ENCODE measurements around the gene APOL3.
"Not testable (repeated sequence)": the region's sequence is repeated elsewhere in the genome, so short reads cannot be mapped to it uniquely, and the experiment has no call there.

APOL3 gene

DNA sequence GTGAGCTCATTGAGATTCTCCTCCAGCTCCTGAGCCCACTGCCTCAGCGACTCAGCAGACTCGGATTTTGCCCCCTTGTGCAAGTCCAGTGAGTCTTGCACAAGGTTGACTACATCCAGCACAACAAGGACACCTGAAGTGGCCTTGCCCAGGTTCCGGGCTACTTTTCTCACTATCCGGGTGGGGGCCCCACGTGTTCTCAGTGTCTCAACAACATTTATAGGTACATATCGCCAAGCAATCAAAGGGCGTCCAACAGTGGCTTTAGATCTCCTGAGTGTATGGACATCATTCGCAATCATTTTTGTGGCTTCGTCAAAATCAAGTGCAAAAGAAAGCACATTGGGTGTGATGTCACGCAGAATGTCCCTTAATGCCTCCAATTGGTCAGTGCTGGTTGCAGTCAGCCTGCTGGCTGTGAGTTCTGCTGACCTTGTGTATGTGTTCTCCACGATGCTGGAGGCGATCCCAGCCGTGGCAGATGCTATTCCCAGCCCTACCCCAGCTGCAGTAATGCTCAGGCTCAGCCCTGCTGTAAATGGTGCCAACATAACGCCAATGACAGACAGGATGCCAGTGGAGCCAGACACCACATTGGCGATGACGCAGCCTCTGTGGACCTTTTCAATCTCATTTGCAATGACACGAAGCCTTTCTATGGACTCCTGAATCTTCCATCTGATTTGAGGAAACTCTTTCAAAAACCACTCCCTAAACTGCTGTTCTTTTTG is 30.7 kb upstream of the APOL3 start:
- TF ChIP-seq, protein P1, sequence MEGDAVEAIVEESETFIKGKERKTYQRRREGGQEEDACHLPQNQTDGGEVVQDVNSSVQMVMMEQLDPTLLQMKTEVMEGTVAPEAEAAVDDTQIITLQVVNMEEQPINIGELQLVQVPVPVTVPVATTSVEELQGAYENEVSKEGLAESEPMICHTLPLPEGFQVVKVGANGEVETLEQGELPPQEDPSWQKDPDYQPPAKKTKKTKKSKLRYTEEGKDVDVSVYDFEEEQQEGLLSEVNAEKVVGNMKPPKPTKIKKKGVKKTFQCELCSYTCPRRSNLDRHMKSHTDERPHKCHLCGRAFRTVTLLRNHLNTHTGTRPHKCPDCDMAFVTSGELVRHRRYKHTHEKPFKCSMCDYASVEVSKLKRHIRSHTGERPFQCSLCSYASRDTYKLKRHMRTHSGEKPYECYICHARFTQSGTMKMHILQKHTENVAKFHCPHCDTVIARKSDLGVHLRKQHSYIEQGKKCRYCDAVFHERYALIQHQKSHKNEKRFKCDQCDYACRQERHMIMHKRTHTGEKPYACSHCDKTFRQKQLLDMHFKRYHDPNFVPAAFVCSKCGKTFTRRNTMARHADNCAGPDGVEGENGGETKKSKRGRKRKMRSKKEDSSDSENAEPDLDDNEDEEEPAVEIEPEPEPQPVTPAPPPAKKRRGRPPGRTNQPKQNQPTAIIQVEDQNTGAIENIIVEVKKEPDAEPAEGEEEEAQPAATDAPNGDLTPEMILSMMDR (IDR thresholded peaks at IDR 0.05; ENCODE audit: low read depth, low read length) = no peak
- DNase-seq (ENCODE audit: extremely low read depth, low read depth) = peak; percentile 25

DNA sequence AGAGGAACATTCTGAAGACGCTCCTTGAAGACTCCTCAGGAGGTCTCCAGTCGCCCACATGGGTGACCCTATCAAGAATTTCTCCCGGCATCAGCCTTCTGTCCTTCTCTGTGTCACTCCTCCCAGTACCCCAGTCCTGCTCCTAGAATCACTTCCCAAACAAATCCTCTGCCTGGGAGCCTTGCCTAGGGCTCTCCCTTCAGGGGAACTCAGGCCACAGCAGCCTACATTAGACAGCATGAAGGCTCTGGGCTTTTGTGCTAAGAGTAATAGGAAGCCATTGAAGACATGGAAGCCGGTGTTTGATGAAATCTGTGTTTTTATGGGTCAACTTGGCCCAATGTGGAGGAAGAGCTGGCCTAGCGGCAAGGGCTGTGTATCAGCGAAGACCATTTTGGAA is 27.3 kb upstream of the APOL3 start:
- DNase-seq (ENCODE audit: extremely low read depth, low read depth) = not testable (repeated sequence)

DNA sequence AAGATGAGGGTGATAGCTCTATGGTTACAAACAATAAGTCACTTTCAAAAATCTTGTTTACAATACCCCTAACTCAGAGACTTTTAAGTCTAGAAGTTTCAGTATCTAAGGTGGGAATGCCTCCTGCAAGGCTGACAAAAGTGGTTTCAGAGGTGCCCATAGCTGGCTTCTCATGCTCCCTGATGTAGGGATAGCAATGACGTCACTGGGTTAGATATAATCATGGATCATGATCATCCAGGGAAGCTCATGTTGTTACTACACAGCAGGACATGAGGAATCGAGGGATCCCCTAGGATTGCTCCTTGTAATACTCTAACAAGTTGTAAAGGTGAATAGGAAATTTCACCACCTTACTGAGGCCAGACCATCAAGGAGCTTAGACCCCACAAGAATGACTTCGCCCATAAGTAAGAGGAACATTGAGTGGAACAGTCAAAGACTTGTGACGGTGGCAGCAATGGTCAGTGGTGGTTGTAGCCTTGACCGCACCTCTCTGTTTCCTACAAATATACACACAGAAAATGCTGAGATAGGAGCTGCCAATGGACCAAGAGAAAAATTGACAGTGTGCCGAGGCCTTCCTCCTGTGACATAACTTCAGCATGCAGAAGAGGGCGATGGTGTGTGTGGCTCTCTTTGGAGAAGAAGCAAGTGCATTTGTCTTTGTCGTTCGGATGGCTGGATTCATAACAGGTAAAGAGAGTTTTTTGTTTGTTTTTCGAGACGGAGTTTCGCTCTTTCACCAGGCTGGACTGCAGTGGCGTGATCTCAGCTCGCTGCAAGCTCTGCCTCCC is 25.5 kb upstream of the APOL3 start:
- TF ChIP-seq, protein P1 (IDR thresholded peaks at IDR 0.05; ENCODE audit: low read depth, low read length) = no peak
- no peak for DNase-seq (ENCODE audit: extremely low read depth, low read depth)

DNA sequence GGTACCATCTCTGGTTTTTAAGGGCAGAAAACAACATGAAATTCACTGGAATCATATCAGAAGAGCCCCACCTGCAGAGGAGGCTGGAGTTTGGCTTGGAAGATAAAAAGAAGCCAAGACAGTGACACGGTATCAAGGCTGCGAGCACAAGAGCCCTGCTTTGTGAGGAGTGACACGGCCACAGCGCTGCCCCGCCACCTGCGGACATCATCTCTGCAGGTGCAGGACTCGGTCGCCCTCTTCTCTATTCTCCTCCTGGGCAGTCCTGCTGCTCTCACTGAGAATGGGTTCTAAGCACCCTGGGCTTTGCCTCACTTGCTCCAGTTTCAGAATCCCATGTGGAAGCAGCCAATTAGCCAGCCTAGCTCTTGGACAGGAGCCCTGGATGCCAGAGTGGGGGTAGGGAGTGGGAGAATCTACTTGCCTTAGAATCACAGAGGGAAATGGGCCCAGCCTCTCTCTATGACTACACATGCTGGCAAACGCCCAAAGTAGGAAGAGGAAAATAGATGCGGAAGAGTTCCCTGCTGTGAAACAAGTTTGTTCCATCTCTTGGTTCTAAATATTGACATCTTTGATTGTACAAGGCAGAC is 24.0 kb upstream of the APOL3 start:
- TF ChIP-seq, protein P1 (IDR thresholded peaks at IDR 0.05; ENCODE audit: low read depth, low read length) = no peak
- no peak for DNase-seq (ENCODE audit: extremely low read depth, low read depth)

DNA sequence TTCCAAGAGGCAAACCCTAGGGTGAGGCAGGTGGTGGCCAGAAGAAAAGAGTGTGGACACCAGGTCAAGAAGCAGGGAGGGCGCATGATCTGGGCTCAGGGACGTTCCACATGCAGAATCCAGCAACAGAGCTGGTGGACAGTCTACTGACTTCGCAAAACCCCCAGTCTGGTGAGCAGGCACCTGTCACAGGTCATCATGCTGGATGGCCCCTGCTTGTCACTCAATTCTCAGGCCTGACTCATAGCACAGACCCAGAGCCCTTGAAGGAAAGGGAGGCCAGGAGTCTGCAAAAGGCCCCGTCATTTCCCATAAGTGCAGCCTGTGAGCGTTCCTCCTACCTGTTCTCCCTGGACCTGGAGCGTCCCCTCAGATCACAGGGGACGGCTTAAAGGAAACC is 22.9 kb upstream of the APOL3 start:
- TF ChIP-seq, protein P1 (IDR thresholded peaks at IDR 0.05; ENCODE audit: low read depth, low read length) = no peak
- DNase-seq (ENCODE audit: extremely low read depth, low read depth) = no peak

DNA sequence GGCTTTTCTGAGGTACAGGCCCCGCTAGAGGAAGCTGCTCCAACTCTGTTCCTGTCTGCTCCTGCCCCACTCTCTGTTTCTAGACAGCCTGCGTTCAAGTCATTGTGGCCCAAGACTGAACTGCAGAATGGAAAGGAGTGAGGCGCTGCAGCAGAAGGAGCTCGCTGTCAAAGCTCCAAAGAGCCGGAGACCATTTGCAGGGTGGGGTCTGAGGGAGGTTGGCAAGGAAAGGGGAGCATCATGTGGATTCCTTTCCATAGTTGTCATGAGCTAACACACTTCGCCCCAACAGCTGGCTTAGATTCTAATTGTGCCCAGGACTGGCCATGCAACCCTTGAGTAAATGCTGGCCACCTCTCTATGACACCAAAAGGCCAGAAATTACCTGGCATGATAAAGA is 22.3 kb upstream of the APOL3 start:
- DNase-seq (ENCODE audit: extremely low read depth, low read depth) = no peak
- TF ChIP-seq, protein P1 (IDR thresholded peaks at IDR 0.05; ENCODE audit: low read depth, low read length) = no peak

DNA sequence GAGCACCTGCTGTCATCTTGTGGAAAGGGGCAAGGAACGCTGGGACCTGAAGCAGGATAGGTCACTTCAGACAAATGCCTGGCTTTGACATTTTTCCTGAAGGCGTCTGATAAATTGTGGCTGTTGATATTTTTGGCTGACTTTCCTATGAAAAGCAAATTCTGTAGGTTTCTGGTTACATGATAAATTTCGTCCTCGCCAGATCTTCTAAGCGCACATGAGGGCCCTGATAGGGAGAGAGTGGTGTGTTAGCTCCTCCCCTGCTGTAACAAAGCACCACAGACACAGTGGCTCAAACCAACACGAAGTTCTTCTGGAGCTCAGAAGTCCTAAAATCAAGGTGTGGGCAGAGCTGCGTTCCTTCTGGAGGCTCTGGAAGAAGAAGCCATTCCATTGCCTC is 21.5 kb upstream of the APOL3 start:
- DNase-seq (ENCODE audit: extremely low read depth, low read depth) = no peak
- TF ChIP-seq, protein P1 (IDR thresholded peaks at IDR 0.05; ENCODE audit: low read depth, low read length) = no peak
